ENCODE data around the gene SMIM28.

GRCh38 chr6:138389551-138389950 is 11.8 kb downstream of the SMIM28 start:
- no peak for TF ChIP-seq CTCF (IDR thresholded peaks at IDR 0.05)
- no peak for TF ChIP-seq POLR2A (IDR thresholded peaks at IDR 0.05)
